ENCODE results near the gene MYL7. TPM values are rescaled to one million over a fixed set of nuclear protein-coding genes. Genes with fewer than 3 reads are reported as not detected.

MYL7 gene
- total RNA-seq, 1 donor from 2014 or later: 0.82 TPM

- Mint-ChIP-seq H3K4me3 (ENCODE audit: unreplicated experiment) (no peak overlapping the region), H3K36me3 (ENCODE audit: low read depth, unreplicated experiment) (no peaks in the 10 kb centered on the region), H3K4me1 (ENCODE audit: unreplicated experiment) (no peaks in the 10 kb centered on the region), H3K9me3 (ENCODE audit: unreplicated experiment) (no peaks in the 10 kb centered on the region), H3K27me3 (ENCODE audit: unreplicated experiment) (peaks cover 11% of the 10 kb centered on the region), H3K27ac (ENCODE audit: unreplicated experiment) (no peak overlapping the region)
- no peak for DNase-seq (ENCODE audit: low spot score)
- no peak for TF ChIP-seq CTCF (IDR thresholded peaks at IDR 0.05; ENCODE audit: unreplicated experiment)
Measured at GRCh38 chr7:44143646-44144250, 2.6 kb upstream of the MYL7 start.

GRCh38 chr7:44142028-44142427 is 896 bp upstream of the MYL7 start:
- Mint-ChIP-seq H3K9me3 (ENCODE audit: unreplicated experiment) (no peaks in the 10 kb centered on the region), H3K36me3 (ENCODE audit: low read depth, unreplicated experiment) (no peaks in the 10 kb centered on the region), H3K4me3 (ENCODE audit: unreplicated experiment) (no peak overlapping the region), H3K27me3 (ENCODE audit: unreplicated experiment) (peaks cover 5% of the 10 kb centered on the region), H3K27ac (ENCODE audit: unreplicated experiment) (no peak overlapping the region), H3K4me1 (ENCODE audit: unreplicated experiment) (no peaks in the 10 kb centered on the region)
- no peak for TF ChIP-seq CTCF (IDR thresholded peaks at IDR 0.05; ENCODE audit: unreplicated experiment)
- DNase-seq (ENCODE audit: low spot score): no peak

- no peak overlapping the region for H3K4me3 Mint-ChIP-seq (ENCODE audit: unreplicated experiment)
- DNase-seq (ENCODE audit: low spot score): no peak
- H3K27ac Mint-ChIP-seq (ENCODE audit: unreplicated experiment): no peak overlapping the region
- H3K4me1 Mint-ChIP-seq (ENCODE audit: unreplicated experiment): no peaks in the 10 kb centered on the region
- no peaks in the 10 kb centered on the region for H3K9me3 Mint-ChIP-seq (ENCODE audit: unreplicated experiment)
- H3K36me3 Mint-ChIP-seq (ENCODE audit: low read depth, unreplicated experiment): no peaks in the 10 kb centered on the region
- H3K27me3 Mint-ChIP-seq (ENCODE audit: unreplicated experiment): peaks cover 5% of the 10 kb centered on the region
- TF ChIP-seq CTCF (IDR thresholded peaks at IDR 0.05; ENCODE audit: unreplicated experiment): no peak
Measured at GRCh38 chr7:44140341-44140740, 791 bp downstream of the MYL7 start.

- DNase-seq (ENCODE audit: low spot score): no peak
- peaks cover 4% of the 10 kb centered on the region for H3K27me3 Mint-ChIP-seq (ENCODE audit: unreplicated experiment)
- H3K36me3 Mint-ChIP-seq (ENCODE audit: low read depth, unreplicated experiment): no peaks in the 10 kb centered on the region
- no peaks in the 10 kb centered on the region for H3K9me3 Mint-ChIP-seq (ENCODE audit: unreplicated experiment)
- no peak overlapping the region for H3K27ac Mint-ChIP-seq (ENCODE audit: unreplicated experiment)
- H3K4me1 Mint-ChIP-seq (ENCODE audit: unreplicated experiment): peaks cover 2% of the 10 kb centered on the region
- TF ChIP-seq CTCF (IDR thresholded peaks at IDR 0.05; ENCODE audit: unreplicated experiment): no peak
- no peak overlapping the region for H3K4me3 Mint-ChIP-seq (ENCODE audit: unreplicated experiment)
Measured at GRCh38 chr7:44139311-44140010, 1.7 kb downstream of the MYL7 start.

GRCh38 chr7:44138698-44139097 is 2.4 kb downstream of the MYL7 start:
- Mint-ChIP-seq H3K4me1 (ENCODE audit: unreplicated experiment) (peaks cover 2% of the 10 kb centered on the region), H3K27me3 (ENCODE audit: unreplicated experiment) (peaks cover 3% of the 10 kb centered on the region), H3K27ac (ENCODE audit: unreplicated experiment) (no peak overlapping the region), H3K4me3 (ENCODE audit: unreplicated experiment) (no peak overlapping the region), H3K9me3 (ENCODE audit: unreplicated experiment) (no peaks in the 10 kb centered on the region), H3K36me3 (ENCODE audit: low read depth, unreplicated experiment) (no peaks in the 10 kb centered on the region)
- DNase-seq (ENCODE audit: low spot score): no peak
- TF ChIP-seq CTCF (IDR thresholded peaks at IDR 0.05; ENCODE audit: unreplicated experiment): no peak
